Subcutaneous adipose tissue (tissue), 4 donors: ENCODE data around the gene CSH1. TPM values are rescaled to one million over a fixed set of nuclear protein-coding genes. Genes with fewer than 3 reads are reported as not detected.
"Not testable (repeated sequence)": the region's sequence is repeated elsewhere in the genome, so short reads cannot be mapped to it uniquely, and the experiment has no call there.

Source experiments
- CTCF ChIP-seq: fragments of 450-650 bp; IDR thresholded peaks from one replicate; pipeline ENCODE4 v1.5.1; 2016; ENCODE audit warnings: low read depth, mild to moderate bottlenecking, control low read depth, antibody characterized with exemption, moderate library complexity
- total RNA-seq, 4 donors: library from RNA; depleted of rRNA; stranded (reverse); fragments of >200 nt; gene quantifications; one replicate each; pipeline ENCODE4 v1.1.0, GENCODE V29; 2016

CSH1 gene
- total RNA-seq, 4 donors from 2014 or later, result not detected

- no peak for TF ChIP-seq CTCF
Observed at GRCh38 chr17:63880706-63881105, 15.7 kb downstream of the CSH1 start.

GRCh38 chr17:63873577-63873976 is 22.8 kb downstream of the CSH1 start, which contains the start of gene CSH2:
TSS of gene CSH2 (minus strand) at chr17:63873677. CDS start at chr17:63873614, 63 bp downstream.
- not testable (repeated sequence) for TF ChIP-seq CTCF

GRCh38 chr17:63859257-63859656 is 37.1 kb downstream of the CSH1 start:
- TF ChIP-seq CTCF, result no peak

- TF ChIP-seq CTCF, result no peak
Observed at GRCh38 chr17:63855185-63855584, 41.2 kb downstream of the CSH1 start.

GRCh38 chr17:63854709-63855108 is 41.7 kb downstream of the CSH1 start:
- TF ChIP-seq CTCF, result no peak

- TF ChIP-seq CTCF, result no peak
Observed at GRCh38 chr17:63853260-63853659, 43.1 kb downstream of the CSH1 start.

- TF ChIP-seq CTCF, result no peak
Observed at GRCh38 chr17:63850401-63850800, 46.0 kb downstream of the CSH1 start.
